Right lung (tissue), 5 donors: ENCODE data around the gene HOXB6. TPM values are rescaled to one million over a fixed set of nuclear protein-coding genes. Genes with fewer than 3 reads are reported as not detected.
A peak's percentile ranks its signal among the peaks of the same experiment; 100 is the strongest.

Source experiments
- DNase-seq, 2 donors: peaks; one replicate each; pipeline ENCODE4 v3.0.0-alpha.2; 2013
- polyA plus RNA-seq, 5 donors: library from polyadenylated mRNA; unstranded; fragments of 120-200 nt; gene quantifications; one replicate each; pipeline versions ENCODE4 v1.2.1 to v1.2.3, GENCODE V29; 2013; ENCODE audit warnings: inconsistent platforms in 1 of 5, low replicate concordance in 1 of 5; ENCODE audit not compliant: insufficient read length in 5 of 5, insufficient read depth in 1 of 5

The HOXB6 gene
- polyA plus RNA-seq, 5 donors = 11.9 to 14.9 (median 13.3) TPM

DNA sequence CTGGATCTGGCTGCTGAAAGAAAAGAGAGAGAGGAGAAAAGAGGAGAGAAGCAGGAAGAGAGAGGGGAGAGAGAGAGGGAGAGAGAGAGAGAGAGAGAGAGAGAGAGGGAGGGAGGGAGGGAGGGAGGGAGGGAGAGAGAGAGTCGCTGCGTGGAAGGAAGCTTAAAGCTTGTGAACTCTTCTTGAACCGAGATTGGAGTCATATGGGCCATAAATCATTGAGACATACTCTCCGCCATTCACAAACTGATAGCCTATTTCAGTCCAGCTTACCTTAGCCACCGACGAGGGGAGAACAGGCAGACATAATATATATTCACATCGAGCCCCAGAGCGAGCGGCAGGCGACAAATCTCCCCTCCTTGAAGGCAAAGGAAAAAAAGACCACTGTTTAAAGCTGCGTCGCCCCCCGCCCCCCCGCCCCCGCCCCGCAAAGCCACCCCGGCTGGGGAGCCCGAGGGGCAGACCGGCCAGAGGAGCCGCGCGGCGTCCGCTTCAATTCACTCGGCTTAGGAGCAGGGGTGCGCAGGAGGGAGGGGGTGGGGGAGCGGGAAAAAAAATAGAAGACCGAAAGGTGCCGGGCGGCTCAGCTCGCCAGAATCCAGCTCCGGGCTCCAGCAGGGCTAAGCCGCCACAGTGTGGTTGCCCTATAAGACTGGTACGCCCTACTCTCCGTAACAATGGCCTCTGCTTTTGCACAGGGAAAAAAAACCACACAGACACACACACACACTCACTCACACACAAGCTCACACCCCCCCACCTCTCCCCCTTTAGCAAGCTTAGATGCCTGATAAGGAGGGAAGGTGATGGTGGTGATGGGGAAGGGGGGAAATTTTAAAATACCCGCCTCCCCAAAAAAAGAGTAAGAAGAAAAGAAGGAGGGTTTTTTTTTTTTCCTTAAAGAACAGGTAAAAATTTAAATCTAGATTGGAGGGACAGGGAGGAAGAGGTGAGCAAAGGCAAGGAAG, 49.2 kb downstream of the HOXB6 start:
- peak; percentile 76 to 80 for DNase-seq

DNA sequence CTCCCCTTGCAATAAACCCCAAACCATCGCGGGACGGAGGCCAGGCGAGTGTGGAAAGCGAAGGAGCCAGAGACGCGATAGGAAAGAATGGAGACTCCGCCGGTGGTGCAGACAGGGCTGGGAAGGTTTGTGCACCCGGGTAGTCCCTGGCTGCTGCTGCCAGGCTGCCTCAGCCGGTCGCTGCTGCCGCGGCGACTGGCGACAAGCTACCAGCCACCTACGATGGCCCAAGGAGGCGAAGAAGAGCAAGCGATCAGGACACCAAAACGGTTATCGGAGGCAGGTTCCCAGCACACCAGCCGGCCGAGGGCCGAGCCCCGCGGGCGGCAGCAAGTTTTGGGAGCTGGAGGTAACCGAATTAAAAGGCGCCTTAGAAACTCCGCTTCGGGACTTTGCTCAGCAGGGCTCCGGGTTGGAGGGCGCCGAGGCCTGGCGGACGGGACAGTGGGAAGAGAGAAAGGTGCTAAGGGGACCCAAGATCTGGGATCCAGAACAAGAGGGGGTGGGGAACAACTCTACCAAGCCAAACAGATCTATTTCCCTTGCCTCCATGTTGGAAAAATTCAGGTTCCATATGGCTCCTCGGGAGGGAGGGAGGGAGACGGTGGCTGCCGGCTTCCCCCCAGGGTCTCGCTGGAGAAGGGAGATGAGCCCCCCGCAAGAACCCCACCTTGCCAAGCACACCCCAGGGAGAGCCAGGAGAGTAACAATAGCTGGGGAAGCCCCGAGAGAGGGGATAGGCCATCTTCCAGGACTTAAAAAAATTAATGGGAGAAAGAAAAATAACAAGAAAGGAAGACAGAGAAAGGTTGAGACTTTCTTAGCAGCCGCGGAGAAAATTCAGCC, 50.2 kb downstream of the HOXB6 start:
- peak; percentile 20 to 36 for DNase-seq

DNA sequence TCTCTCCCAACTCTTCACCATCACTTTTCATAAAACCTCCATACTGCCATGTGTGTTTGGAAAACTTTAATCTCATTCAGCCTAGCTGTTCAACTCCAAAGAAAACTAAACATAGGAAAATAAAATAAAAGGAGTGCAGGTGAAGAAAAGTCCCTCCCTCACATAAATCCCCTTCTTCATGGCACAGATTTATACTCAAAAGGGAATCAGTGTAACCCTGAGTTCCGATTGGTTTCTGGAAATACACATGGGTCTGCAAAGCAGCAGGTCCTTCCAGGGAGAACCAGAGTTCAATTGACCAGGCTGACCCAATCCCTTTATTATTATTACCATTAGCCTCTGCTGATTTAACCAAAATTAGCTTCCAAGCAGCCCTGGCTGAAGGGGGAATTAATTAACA, 51.0 kb downstream of the HOXB6 start:
- DNase-seq = peak in 1 of 2 donors; percentile 33

DNA sequence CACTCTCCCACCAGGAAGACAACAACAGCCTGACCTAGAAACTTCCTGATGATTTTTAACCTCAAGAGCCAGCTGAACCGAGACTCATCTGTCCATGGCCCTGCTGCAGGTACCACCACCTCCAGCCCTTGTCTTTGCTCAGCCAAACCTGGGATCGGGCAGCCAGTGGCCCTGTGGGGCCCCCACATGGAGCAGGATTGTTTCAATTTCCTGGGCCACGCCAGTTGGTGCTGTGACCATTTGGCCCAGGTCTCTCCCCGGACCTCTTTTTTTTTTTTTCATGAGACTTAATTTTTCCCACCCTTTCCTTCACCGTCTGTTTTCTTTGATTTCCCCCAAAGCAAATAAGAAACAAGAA, 51.6 kb downstream of the HOXB6 start:
- DNase-seq = no peak

DNA sequence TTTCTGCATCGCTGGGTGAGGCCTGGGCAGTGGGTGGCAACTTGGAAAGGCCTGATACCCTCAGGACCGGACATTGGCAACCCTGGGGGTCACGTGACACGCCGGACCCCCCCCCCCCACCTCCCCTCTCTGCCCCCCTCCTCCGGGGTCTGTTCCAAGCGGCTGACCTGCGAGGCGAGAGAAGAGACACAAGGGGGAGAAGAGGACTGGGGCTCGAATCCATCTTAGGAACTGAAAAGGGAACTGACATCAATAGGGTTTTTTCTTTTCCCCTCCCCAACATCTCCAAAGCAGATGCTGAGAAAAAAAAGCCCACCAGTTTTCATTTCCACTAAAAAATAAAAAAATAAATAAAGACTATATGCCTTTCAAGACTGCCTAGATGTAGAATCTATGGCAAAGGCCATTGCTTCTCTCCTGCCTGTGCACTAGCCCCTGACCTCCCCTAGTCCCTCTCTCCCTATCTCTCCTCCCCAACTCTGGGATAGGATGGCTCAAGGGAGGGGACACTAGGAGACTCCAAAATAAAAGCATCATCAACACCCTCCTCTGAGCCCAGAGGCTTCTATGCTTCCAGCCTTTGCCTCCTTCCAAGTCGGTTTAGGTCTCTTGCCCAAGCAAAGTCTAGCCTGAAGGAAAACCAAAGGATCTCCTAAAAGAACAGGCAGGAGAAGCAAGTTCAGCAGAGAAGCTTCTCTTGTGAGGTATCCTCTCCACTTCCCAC, 52.2 kb downstream of the HOXB6 start:
- DNase-seq = peak; percentile 58 to 59

DNA sequence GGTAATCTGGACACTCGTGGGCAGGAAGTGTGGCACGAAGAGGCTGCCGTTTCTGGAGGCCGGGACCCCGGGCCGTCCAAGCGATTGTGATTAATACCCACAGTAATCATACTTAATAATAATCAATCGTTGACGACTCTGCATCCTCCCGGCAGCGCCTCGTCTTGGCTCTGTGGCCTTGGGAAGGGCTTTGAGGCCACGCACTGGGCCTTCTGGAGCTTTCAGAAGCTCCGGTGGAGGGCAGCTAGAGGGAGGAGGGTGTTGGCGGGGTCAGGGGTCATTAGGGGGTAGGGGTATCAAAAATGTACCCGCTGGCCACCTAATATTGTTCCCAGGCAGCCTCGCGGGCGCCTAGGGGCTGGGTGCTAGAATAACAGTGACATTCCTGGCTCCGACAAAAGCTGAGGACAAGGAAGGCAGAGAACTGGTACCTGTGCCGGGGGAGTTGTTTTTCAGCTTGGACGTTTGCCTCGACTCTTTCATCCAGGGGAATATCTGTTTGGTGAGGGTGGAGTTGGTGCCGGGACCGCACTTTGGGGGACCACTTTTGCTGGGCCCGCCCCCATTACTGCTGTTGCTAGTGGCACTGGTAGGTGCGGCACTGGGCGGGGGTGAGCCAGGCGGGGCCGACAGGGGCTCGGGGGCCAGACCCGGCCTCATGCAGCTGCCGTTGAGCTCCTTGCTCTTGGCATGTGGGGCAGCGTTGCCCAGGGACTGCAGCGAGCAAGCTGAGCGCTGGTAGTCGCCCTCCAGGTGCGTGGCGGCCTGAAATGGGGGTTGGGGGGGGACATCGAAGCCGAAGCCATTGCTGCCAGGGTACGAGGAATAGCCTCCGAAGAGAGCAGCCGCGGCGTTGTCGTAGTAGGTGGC, 53.0 kb downstream of the HOXB6 start:
- peak in 1 of 2 donors; percentile 35 for DNase-seq

GRCh38 chr17:48551214-48551555, 53.6 kb downstream of the HOXB6 start:
- DNase-seq = peak; percentile 36 to 41

DNA sequence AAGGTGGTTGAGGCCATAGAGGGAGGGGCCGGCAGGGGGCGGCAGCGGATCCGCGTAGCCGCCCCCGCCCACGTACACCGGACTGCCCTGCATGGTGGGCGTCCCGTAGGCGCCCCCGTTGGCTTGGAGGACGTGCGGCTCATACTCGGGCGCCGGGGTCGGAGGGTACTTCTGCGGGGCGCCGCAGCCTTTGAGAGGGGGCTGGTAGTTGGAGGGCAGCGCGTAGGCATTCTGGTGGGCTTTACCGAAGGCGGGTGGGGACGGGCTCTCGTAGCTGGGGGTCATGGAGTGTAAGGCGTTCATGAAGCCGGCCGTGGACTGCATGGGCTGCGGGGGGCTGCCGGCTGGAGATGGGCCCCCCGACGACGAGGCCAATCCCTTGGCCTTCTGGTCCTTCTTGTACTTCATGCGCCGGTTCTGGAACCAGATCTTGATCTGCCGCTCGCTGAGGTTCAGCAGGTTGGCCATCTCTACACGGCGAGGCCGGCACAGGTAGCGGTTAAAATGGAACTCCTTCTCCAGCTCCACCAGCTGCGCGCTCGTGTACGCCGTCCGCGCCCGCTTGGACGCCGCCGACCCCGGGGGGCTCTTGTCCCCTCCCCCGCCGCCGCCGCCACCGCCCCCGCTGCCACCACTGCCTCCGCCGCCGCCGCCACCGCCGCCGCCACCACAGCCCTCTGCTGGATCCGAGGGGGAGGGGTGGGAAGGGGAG, 54.1 kb downstream of the HOXB6 start:
- peak in 1 of 2 donors; percentile 36 for DNase-seq

DNA sequence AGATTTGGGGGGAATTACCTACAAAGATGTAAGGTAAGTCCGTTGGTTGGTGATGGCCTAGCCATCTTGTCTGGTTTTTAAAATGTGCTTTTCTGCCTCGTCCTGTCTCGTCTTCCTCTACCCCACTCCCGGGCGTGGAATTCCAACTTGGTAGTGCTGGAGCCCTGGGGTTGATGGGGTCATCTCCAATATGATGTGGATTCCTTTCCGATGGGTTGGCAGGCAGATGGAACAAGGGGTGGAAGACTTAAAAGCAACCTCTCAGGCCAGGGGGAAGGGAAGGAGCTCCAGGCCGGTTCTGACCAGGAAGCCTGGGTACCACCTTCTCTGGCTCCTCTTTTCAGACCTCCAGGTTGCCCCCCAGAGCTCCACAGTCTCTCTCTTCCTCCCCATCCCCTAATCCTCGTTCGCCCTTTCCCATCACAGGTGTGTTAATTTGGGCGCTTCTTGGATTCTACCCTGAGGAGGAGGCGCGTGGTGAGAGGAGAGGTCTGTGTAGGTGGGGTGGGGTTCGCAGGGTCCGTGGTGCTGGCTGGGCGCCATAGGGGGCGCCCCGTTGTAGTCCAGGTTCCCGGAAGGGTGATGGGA, 54.8 kb downstream of the HOXB6 start:
- peak; percentile 26 to 33 for DNase-seq

GRCh38 chr17:48549281-48549630, 55.5 kb downstream of the HOXB6 start:
- peak in 1 of 2 donors; percentile 18 for DNase-seq

- DNase-seq = no peak
Observed at GRCh38 chr17:48548523-48549280, 56.1 kb downstream of the HOXB6 start.

- peak; percentile 73 to 75 for DNase-seq
Observed at GRCh38 chr17:48547808-48548522, 56.8 kb downstream of the HOXB6 start.

DNA sequence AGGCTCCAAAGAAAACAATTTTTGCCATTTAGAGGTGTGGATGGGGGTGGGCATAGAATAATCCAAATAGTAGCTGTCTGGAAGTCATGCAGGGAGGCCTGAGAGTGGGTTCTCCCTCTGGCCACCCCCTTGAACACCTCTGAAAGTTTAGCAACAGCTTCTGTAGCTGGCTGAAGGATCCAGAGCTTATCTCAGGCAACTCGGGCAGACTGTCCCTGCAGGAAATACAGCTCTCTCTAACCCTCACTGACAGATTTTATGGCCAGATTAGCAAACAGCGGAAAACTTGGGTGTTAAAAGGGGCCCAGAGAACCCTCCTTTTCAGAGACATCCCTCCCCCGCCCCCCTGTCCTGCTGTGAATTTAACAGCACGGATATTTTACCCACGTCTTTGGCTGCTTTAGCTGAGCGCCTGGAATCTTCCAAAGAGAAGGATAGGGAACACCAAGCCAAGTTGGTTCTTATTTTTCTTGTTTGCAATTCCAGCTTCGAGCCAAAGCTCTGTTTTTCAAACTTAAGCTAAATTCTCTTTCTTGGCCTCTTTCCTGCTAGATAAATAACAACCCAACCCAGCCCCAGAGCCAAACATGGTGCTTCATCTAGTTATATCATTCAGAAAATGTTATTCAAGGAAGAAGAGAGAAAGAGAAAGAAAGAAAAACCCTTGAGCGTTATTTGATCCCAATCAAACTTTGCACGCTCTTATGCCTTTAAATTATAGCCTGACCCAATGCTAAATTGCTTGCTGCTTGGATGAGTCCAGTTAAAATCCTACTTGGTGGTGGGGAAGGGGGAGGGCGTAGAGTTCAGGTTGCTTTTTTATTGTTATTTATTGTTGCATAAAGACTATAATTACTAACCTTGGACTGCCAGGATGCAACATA, 57.6 kb downstream of the HOXB6 start:
- peak; percentile 84 to 88 for DNase-seq

GRCh38 chr17:48546137-48546923, 58.5 kb downstream of the HOXB6 start:
- DNase-seq = peak in 1 of 2 donors; percentile 79
